Amniotic stem cell (primary cell): ENCODE data around the gene CHMP3.
A peak's percentile ranks its signal among the peaks of the same experiment; 100 is the strongest.

Source experiments
- DNase-seq: peaks from one replicate; lab custom pipeline; 2025; lab: John Stamatoyannopoulos, UW

The CHMP3 gene

GRCh38 chr2:86466306-86466705 is 96.9 kb downstream of the CHMP3 start:
- DNase-seq: no peak

- no peak for DNase-seq
Observed at GRCh38 chr2:86464652-86465051, 98.6 kb downstream of the CHMP3 start.

GRCh38 chr2:86461042-86461743 is 102.0 kb downstream of the CHMP3 start:
- DNase-seq: no peak

DNA sequence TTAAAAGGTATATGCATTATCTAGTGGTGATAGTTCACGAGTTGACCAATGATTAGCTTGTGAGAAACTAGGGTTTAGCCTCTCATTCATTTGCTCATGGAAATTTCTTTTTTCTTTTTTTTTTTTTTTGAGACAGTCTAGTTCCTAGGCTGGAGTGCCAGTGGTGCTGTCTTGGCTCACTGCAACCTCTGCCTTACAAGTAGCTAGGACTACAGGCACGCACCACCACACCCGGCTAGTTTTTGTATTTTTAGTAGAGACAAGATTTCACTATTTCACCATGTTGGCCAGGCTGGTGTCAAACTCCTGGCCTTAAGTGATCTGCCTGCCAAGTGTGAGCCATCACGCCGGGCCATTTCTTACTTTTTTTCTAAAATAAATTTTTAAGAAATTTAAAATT is 108.1 kb downstream of the CHMP3 start:
- no peak for DNase-seq

- DNase-seq: no peak
Observed at GRCh38 chr2:86454238-86454637, 109.0 kb downstream of the CHMP3 start.

DNA sequence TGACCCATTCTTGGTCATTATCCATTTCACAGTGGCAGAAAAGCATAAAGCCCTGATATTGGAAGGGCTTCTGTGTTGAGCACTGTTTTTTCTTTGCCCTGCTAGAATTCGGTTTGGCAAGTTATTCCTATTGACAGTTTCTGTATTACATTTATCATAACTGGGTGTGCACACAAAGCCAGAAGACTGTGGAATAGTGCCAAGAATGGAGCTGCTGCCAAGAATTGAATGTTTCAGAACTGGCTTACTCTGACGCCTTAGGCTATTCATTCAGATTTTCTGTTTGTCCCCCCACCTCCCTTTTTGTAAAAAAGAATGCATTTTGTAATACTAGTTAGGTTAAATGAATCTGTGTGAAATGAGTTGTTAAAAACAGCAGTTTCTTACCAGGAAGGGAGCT is 109.4 kb downstream of the CHMP3 start:
- peak; percentile 56 for DNase-seq
